GM21367 (cell line): Measurements from ENCODE around the gene CLK4.
A peak's percentile ranks its signal among the peaks of the same experiment; 100 is the strongest.

Experiments used
- ATAC-seq: cut with Tn5 transposase; IDR thresholded peaks from one replicate; pipeline ENCODE4 v1.9.1; 2021; ENCODE audit not compliant: unreplicated experiment

CLK4 gene

DNA sequence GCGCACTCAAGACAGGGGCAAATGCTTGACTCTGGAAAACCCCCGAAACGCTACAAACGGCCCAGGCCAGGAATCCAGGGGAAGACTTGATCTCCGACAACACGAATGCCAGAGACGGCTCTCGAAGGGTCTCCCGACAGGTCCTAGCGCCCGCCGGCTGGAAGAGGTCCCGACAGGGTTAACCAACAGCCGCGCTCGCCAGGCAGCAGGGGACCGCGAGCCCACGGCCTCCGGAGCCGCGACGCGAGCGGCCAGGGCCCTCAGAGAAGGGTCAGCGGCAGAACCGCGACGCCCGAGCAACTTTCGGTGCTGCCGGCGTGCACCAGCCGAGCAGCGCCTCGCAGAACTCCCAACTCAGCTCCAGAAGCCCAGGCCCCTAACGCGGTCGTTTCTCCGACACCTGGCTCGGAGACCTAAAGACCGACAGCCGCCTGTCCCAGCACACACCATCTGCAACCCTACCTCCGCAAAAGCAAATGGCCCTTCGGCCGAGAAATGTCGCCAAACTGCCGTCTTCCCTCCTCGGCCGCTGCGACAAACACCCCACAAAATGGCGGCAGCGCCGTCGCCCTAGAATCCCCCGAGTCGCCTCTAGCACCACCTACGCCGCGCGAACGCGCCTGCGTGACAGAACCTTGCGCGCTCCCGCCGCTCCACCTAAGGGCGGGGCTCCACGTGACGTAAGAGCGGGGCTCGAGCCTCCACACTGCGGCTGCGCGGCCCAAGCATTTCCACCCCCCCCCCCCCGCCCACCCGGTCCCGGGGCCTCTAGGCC lies at the start of gene CLK4:
CLK4 (minus strand) TSS at position 567 of the 775 bp plus-strand sequence. CDS start 3,634 bp downstream, outside the sequence.
- peak; percentile 70 for ATAC-seq

DNA sequence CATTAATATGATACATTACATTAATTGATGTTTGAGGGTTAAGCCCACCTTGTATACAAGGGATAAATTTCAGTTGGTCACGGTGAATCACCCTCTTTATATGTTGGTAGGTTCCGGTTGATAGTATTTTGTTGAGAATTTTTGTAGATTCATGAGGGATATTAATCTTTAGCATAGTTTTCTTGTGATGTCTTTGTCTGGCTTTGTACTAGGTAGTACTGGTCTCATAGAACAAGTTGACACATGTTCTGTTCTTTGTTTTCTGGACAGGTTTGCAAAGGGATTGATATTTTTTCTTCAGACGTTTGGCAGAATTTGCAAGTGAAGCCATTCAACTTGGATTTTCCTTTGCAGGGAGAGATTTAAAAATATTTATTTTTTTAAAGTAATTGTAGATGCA lies 49.1 kb upstream of the CLK4 start:
- ATAC-seq, result no peak

- no peak for ATAC-seq
Measured at GRCh38 chr5:178674334-178674733, 47.5 kb upstream of the CLK4 start.

DNA sequence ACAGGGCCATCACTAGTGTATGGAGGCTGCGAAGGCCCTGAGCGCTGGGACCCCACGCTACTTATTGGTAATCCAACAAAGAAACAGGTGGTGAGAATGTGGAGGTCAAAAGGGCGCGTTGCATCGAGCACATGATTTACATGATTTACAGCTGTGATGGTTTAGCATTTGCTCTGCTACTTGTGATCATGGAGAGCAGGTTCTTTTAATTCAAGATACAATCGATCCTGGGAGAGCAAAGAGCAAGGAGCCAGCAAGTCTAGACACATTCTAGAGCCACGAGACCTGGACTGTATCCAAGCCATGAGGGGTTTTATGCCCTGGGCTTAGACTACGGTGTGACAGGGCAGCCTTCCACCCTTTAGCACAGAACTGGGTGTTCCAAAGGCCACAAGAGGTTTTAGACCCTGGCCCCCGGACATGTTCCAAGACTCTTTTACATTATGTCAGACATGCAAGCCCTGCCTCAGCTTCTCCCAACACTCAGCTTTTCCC lies 47.0 kb upstream of the CLK4 start:
- no peak for ATAC-seq

DNA sequence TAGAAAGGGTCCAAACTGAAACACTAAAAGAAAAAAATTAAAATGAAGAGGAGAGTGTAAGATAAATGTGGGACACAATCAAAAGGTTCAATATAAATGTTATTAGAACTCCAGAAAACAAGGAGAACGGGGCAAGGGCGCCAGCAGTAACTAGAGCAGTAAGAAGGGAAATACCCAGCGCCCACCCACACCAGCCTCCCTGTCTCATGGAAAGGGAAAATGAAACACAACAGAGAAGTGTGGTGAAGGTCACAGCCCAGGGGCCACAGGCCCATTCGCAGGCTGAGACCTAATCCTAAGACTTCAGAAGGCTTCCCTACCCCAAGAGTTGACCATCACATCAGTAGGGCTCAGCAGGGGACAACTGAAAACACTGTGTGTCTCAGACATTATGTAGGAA lies 45.8 kb upstream of the CLK4 start:
- no peak for ATAC-seq

GRCh38 chr5:178671602-178672144 lies 44.8 kb upstream of the CLK4 start:
- no peak for ATAC-seq

- no peak for ATAC-seq
Measured at GRCh38 chr5:178670351-178670885, 43.6 kb upstream of the CLK4 start.

DNA sequence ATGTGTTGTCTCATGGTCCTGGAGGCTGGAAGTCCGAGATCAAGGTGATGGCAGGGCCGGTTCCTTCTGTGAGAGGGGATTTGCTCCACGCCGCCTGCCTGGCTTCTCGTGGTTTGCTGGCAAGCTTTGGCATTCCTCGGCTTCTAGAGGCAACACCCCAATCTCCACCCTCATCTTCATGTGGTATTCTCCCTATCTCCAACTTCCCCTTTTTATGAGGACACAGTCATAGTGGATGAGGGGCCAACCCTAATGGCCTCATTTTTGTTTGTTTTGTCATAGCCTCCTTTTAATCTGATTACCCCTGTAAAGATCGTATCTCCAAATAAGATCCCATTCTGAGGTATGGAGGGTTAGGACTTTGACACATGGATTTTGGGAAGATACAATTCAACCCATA lies 41.7 kb upstream of the CLK4 start:
- no peak for ATAC-seq

GRCh38 chr5:178667688-178668087 lies 40.8 kb upstream of the CLK4 start:
- ATAC-seq, result no peak

DNA sequence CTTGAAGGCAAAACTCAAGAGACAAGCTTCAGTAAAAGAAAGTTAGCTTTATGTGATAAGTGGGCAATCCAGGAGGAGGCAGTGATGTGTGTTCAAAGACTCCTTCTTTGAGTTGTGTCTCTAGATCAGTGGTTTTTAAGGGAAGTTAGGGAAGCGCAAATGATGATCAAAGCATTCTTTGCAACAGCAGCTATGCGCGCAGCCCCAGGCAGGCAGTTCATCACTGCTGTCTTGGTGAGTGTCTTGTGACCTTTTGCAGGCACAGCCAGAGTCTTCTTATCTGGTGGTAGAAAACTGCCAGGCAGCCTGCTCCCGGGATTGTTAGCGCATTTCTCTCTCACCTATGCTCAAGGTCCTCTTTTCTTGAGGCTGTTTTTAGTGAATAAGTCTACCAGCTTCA lies 40.3 kb upstream of the CLK4 start:
- no peak for ATAC-seq

- no peak for ATAC-seq
Measured at GRCh38 chr5:178664141-178664540, 37.3 kb upstream of the CLK4 start.

DNA sequence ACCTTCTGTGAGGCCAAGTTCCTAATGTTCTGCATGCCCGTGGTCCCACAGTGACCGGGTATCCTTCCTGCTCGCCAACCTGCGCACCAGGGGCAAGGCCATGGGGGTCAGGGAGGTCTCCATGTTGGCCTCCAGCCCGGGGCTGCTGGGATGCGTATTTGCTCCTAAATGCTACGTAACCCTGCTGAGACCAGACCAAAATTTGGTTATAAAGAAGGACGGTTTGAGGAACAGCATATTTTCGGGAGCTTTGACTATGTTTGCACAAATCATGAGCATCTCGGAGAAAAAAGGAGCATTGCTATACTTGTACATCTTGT lies 35.7 kb upstream of the CLK4 start:
- ATAC-seq, result no peak

- no peak for ATAC-seq
Measured at GRCh38 chr5:178661836-178662540, 35.1 kb upstream of the CLK4 start.

- no peak for ATAC-seq
Measured at GRCh38 chr5:178651046-178651810, 24.4 kb upstream of the CLK4 start.

DNA sequence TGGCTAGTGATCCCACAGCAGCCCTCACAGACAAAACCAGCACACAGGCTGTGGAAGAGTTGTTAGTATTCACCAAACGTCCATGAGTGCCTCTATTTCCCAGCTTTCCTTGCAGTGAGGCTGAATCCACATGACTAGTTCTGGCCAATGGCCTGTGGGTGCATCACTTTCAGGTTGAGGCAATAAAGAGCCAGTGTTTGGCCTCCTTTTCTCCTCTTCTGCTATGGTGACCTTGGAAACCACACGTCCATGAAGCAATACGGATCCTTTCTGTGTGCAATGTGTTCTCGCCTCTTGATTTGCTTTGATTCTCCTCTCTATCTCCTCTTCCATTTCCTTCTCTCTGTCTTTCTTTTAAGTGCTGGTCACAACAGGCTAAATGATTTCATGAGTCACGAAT lies 23.4 kb upstream of the CLK4 start:
- ATAC-seq, result no peak

DNA sequence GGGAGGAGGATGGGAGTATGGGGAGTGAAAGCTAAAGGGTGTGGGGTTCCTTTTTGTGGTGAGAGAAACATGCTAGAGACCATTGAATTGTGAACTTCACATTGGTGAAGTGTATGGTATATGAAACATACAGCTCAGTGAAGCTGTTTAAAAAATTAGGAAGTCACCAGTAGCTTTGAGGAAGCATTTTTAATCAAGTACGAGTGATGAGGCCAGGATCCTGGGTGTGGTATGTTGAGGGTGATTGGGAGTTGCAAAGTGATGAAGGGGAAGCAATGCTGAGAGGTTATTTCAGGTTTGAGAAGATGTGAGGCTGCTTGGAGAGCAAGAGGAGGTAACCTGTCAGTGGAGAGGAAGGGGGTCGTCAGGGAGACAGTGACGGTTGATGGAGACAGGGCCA lies 22.7 kb upstream of the CLK4 start:
- ATAC-seq, result no peak

GRCh38 chr5:178644826-178645545 lies 18.1 kb upstream of the CLK4 start:
- no peak for ATAC-seq

- no peak for ATAC-seq
Measured at GRCh38 chr5:178642351-178642909, 15.6 kb upstream of the CLK4 start.

DNA sequence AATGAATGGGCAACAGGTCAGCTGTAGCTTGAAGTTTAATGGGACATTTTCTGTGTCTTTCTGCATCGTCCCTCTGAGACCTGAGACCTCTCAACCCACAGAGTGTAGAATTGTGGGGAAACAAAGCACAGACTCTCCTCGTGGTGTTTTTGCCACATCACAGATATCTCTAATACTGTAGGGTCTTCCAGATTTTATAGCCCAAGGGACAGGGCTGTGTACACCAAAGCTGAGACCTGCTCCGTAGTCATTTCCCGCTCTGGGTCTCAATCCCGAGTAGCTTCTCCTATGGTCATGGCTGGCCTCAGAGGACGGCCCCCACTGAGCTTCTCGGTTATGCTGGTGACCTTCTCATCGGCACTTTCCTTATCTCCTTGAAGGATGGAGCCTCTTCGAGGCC lies 14.9 kb upstream of the CLK4 start:
- ATAC-seq, result no peak

- no peak for ATAC-seq
Measured at GRCh38 chr5:178640331-178641045, 13.6 kb upstream of the CLK4 start.
